Keratinocyte (primary cell): ENCODE measurements around the gene LIG1. TPM values are rescaled to one million over a fixed set of nuclear protein-coding genes. Genes with fewer than 3 reads are reported as not detected.
A peak's percentile ranks its signal among the peaks of the same experiment; 100 is the strongest.

Experiments used
- DNase-seq: peaks from one replicate; pipeline ENCODE4 v3.0.0-alpha.2; 2011; ENCODE audit warnings: low read depth, missing footprints, low spot score
- FAIRE-seq: peaks from 2 replicates; lab custom pipeline; 2011; peaks lifted over from hg19 to GRCh38; lab: Jason Lieb, UNC
- H2AFZ ChIP-seq: 2 replicates; pipeline ENCODE4 v1.6.0; 2012; ENCODE audit warnings: low read length, control low read depth, inconsistent platforms; ENCODE audit not compliant: control insufficient read depth
- H3K27ac ChIP-seq: 2 replicates; pipeline ENCODE4 v1.5.1; 2011; ENCODE audit warnings: low read length; ENCODE audit not compliant: control insufficient read depth, insufficient read depth
- H3K27me3 ChIP-seq: 3 replicates; pipeline ENCODE4 v1.6.0; 2011; ENCODE audit warnings: low read length; ENCODE audit not compliant: control insufficient read depth, insufficient read depth; ENCODE audit errors: extremely low read depth
- H3K36me3 ChIP-seq, 2 experiments: 2 replicates in 1 of 2; 3 replicates in 1 of 2; pipeline ENCODE4 v1.5.1; 2011; ENCODE audit warnings: low read length in 2 of 2, mild to moderate bottlenecking in 1 of 2; ENCODE audit not compliant: control insufficient read depth in 2 of 2, insufficient read depth in 2 of 2; ENCODE audit errors: extremely low read depth in 1 of 2
- H3K4me1 ChIP-seq: 3 replicates; pipeline ENCODE4 v1.5.1; 2011; ENCODE audit warnings: low read length; ENCODE audit not compliant: control insufficient read depth, insufficient read depth; ENCODE audit errors: extremely low read depth
- H3K4me2 ChIP-seq: 3 replicates; pipeline ENCODE4 v1.6.0; 2011; ENCODE audit warnings: low read depth, low read length; ENCODE audit not compliant: control insufficient read depth, insufficient read depth; ENCODE audit errors: extremely low read depth
- H3K4me3 ChIP-seq, 3 experiments: fragments of 200-600 bp in 1 of 3; sonication (generic) in 1 of 3; 2 replicates in 2 of 3; 3 replicates in 1 of 3; pipeline ENCODE4 v1.5.1; 2011 to 2016; ENCODE audit warnings: low read length in 3 of 3, mild to moderate bottlenecking in 3 of 3, control low read depth in 2 of 3, inconsistent platforms in 1 of 3, low read depth in 1 of 3, mixed read lengths in 1 of 3, mixed run types in 1 of 3, moderate library complexity in 1 of 3; ENCODE audit not compliant: control insufficient read depth in 2 of 3, insufficient read depth in 2 of 3; ENCODE audit errors: extremely low read depth in 1 of 3
- H3K79me2 ChIP-seq: 2 replicates; pipeline ENCODE4 v1.6.0; 2012; ENCODE audit warnings: low read length; ENCODE audit not compliant: control insufficient read depth, insufficient read depth
- H3K9ac ChIP-seq: 3 replicates; pipeline ENCODE4 v1.6.0; 2011; ENCODE audit warnings: low read length; ENCODE audit not compliant: control insufficient read depth, insufficient read depth; ENCODE audit errors: extremely low read depth
- H3K9me1 ChIP-seq: 3 replicates; pipeline ENCODE4 v1.6.0; 2011; ENCODE audit warnings: low read length; ENCODE audit not compliant: control insufficient read depth, insufficient read depth; ENCODE audit errors: extremely low read depth
- H3K9me3 ChIP-seq: 2 replicates; pipeline ENCODE4 v1.5.1; 2012; ENCODE audit warnings: low read depth, low read length; ENCODE audit not compliant: control insufficient read depth
- H4K20me1 ChIP-seq: 3 replicates; pipeline ENCODE4 v1.6.0; 2011; ENCODE audit warnings: low read length; ENCODE audit not compliant: control insufficient read depth, insufficient read depth; ENCODE audit errors: extremely low read depth
- EZH2 ChIP-seq: IDR thresholded peaks from one replicate; pipeline ENCODE4 v1.6.1; 2012; ENCODE audit warnings: inconsistent platforms, mild to moderate bottlenecking, low read length, moderate library complexity
- dilution Hi-C: fragments of 300-500 bp; cut with MboI; formaldehyde crosslinking; loops from one replicate; pipeline ENCODE4 v1.7.0; 2020; ENCODE audit warnings: low sequenced_read_pairs; ENCODE audit not compliant: extremely low pct_ligation_motif_present
- polyA plus RNA-seq, 5 experiments: library from polyadenylated mRNA; depleted of rRNA in 3 of 5; stranded (reverse) in 3 of 5; stranded (forward) in 1 of 5; unstranded in 1 of 5; fragments of >200 nt; gene quantifications; 1 replicate in 1 of 5; 2 replicates in 3 of 5; 3 replicates in 1 of 5; pipeline versions ENCODE4 v1.2.1 to v1.2.3, GENCODE V29; 2011 to 2012; ENCODE audit warnings: missing spikeins in 2 of 5, low read depth in 1 of 5, low replicate concordance in 1 of 5
- TF ChIP-seq, protein P1 (sequence below), 3 experiments: IDR thresholded peaks in 1 of 3; conservative IDR thresholded peaks in 1 of 3; optimal IDR thresholded peaks in 1 of 3; 2 replicates in 2 of 3; 3 replicates in 1 of 3; pipeline versions ENCODE3 to v1.5.1; 2011; ENCODE audit warnings: low read length in 3 of 3, mild to moderate bottlenecking in 3 of 3, moderate library complexity in 2 of 3, control low read depth in 1 of 3, inconsistent platforms in 1 of 3; ENCODE audit not compliant: insufficient read depth in 2 of 3; ENCODE audit errors: extremely low read depth in 1 of 3

The LIG1 gene
- polyA plus RNA-seq, 1 donor (not counting 4 experiments of a cell fraction or from before 2014, with no cell fraction given) = 16.5 TPM

DNA sequence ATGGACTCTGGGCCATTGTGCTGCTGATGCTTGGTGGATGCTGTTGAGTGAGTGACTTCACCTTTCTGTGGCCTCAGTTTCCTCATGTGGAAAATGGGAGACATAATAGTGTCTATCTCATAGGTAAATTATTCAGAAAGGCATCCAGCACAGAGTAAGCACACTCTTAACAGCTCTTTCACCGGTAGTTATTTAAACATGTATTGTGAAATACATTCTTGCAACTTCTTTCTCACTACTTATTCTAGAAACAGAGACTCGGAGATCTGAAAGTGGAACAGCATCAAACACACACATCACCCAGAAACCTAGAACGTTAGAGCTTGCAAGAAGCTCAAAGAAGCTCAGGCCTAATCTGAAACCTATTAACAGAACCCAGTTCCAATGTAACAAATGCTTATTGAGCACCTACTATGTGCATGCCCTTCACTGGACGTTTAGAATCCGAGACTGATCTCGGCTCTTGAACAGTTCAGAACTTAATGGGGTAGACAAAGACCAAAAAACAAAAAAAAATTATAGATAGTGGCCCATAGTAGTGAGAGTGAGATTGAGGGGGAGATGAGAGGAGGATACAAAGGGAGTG, 4.4 kb upstream of the LIG1 start:
- TF ChIP-seq, protein P1, sequence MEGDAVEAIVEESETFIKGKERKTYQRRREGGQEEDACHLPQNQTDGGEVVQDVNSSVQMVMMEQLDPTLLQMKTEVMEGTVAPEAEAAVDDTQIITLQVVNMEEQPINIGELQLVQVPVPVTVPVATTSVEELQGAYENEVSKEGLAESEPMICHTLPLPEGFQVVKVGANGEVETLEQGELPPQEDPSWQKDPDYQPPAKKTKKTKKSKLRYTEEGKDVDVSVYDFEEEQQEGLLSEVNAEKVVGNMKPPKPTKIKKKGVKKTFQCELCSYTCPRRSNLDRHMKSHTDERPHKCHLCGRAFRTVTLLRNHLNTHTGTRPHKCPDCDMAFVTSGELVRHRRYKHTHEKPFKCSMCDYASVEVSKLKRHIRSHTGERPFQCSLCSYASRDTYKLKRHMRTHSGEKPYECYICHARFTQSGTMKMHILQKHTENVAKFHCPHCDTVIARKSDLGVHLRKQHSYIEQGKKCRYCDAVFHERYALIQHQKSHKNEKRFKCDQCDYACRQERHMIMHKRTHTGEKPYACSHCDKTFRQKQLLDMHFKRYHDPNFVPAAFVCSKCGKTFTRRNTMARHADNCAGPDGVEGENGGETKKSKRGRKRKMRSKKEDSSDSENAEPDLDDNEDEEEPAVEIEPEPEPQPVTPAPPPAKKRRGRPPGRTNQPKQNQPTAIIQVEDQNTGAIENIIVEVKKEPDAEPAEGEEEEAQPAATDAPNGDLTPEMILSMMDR (optimal IDR thresholded peaks at IDR 0.05 in 1 of 3, IDR thresholded peaks at IDR 0.05 in 1 of 3, conservative IDR thresholded peaks at IDR 0.05 in 1 of 3; ENCODE audit: extremely low read depth in 1 of 3, insufficient read depth in 2 of 3, low read length in 3 of 3) = no peak
- no peak for TF ChIP-seq EZH2
- H4K20me1 ChIP-seq = no peaks in the 10 kb centered on the region
- no peaks in the 10 kb centered on the region for H3K27me3 ChIP-seq
- no peak overlapping the region for H3K27ac ChIP-seq
- peaks cover 14% of the 10 kb centered on the region for H3K79me2 ChIP-seq
- H3K9ac ChIP-seq = no peak overlapping the region
- peaks cover 6% of the 10 kb centered on the region for H3K4me1 ChIP-seq
- no peak overlapping the region for H2AFZ ChIP-seq
- H3K4me2 ChIP-seq = no peak overlapping the region
- H3K9me1 ChIP-seq = no peaks in the 10 kb centered on the region
- no peak overlapping the region for H3K4me3 ChIP-seq
- dilution Hi-C loops = no loop called here
- H3K9me3 ChIP-seq = no peaks in the 10 kb centered on the region
- peaks cover 3 to 8% of the 10 kb centered on the region in 2 experiments for H3K36me3 ChIP-seq
- FAIRE-seq = no peak
- no peak for DNase-seq

DNA sequence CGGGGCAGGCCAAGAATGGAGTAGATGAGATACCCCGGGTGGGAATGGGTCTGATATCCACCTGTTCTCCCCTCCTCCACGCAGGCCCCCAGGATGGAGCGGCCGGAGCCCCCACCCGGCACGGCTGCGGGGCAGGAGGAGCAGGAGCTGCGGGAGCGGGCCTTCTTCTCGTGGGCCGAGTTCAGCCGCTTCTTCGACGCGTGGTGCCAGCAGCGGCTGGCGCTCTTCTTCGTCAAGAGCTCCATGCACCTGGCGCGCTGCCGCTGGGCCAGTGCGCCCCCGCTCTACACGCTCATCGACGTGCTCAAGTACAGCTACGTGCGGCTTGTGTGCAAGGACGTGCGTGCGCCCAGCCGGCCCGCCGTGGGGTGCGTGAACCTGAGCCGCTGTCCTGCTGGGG, 1.6 kb upstream of the LIG1 start:
- H3K27me3 ChIP-seq = no peaks in the 10 kb centered on the region
- peaks cover 3 to 8% of the 10 kb centered on the region in 2 experiments for H3K36me3 ChIP-seq
- H3K9me1 ChIP-seq = no peaks in the 10 kb centered on the region
- H3K4me3 ChIP-seq = peak overlapping the region in 2 of 3 experiments; percentile 92 to 96
- dilution Hi-C loops = no loop called here
- FAIRE-seq (no peak), DNase-seq (no peak)
- peaks cover 12% of the 10 kb centered on the region for H3K4me1 ChIP-seq
- peak overlapping the region; percentile 100 for H3K4me2 ChIP-seq
- no peaks in the 10 kb centered on the region for H3K9me3 ChIP-seq
- TF ChIP-seq, protein P1 (optimal IDR thresholded peaks at IDR 0.05 in 1 of 3, IDR thresholded peaks at IDR 0.05 in 1 of 3, conservative IDR thresholded peaks at IDR 0.05 in 1 of 3; ENCODE audit: extremely low read depth in 1 of 3, insufficient read depth in 2 of 3, low read length in 3 of 3) = no peak
- TF ChIP-seq EZH2 = no peak
- peak overlapping the region; percentile 89 for H3K9ac ChIP-seq
- H2AFZ ChIP-seq = no peak overlapping the region
- no peak overlapping the region for H3K27ac ChIP-seq
- H3K79me2 ChIP-seq = peaks cover 36% of the 10 kb centered on the region
- H4K20me1 ChIP-seq = no peaks in the 10 kb centered on the region
